IMR-90 (cell line): ENCODE results near the gene APLN. TPM values are rescaled to one million over a fixed set of nuclear protein-coding genes. Genes with fewer than 3 reads are reported as not detected.

Experiments used
- ATAC-seq: fragments of 200-7000 bp; cut with Tn5 transposase; 2 replicates; pipeline ENCODE4 v1.9.1; 2020; ENCODE audit warnings: low read depth, mild to moderate bottlenecking, moderate library complexity
- BruUV-seq: library from RNA; stranded (reverse); fragments of 400-500 nt; replicated peaks from 2 replicates; lab custom pipeline; 2021; lab: Mats Ljungman, UMichigan
- CTCF ChIA-PET: fragments of 300-600 bp; formaldehyde crosslinking; extraction: SDS; loops from one replicate; lab custom pipeline; 2021; ENCODE audit warnings: antibody characterized with exemption; lab: Yijun Ruan, JAX
- POLR2A ChIA-PET: fragments of 300-600 bp; sonication (Branson Sonifier 250); formaldehyde crosslinking; loops from one replicate; lab custom pipeline; 2022; ENCODE audit warnings: antibody characterized with exemption; ENCODE audit not compliant: unreplicated experiment; lab: Charles Lee
- DNase-seq: peaks from one replicate; pipeline ENCODE4 v3.0.0; 2013
- H2AFZ ChIP-seq: replicated peaks from 2 replicates; pipeline ENCODE3; 2013; ENCODE audit warnings: low read length, mild to moderate bottlenecking; ENCODE audit not compliant: poor library complexity
- H2AK5ac ChIP-seq: 2 replicates; pipeline ENCODE4 v1.6.1; 2013; ENCODE audit warnings: low read depth, low read length, inconsistent platforms
- H2AK9ac ChIP-seq: replicated peaks from 2 replicates; pipeline ENCODE3; 2013; ENCODE audit warnings: mild to moderate bottlenecking, low read depth, low read length, moderate library complexity; ENCODE audit not compliant: poor library complexity
- H2BK120ac ChIP-seq: 2 replicates; pipeline ENCODE4 v1.6.1; 2013; ENCODE audit warnings: low read depth, low read length, inconsistent platforms
- H2BK15ac ChIP-seq: 3 replicates; pipeline ENCODE4 v1.6.1; 2013; ENCODE audit warnings: low read depth, low read length, inconsistent platforms
- H2BK20ac ChIP-seq: 2 replicates; pipeline ENCODE4 v1.6.1; 2013; ENCODE audit warnings: low read depth, mild to moderate bottlenecking, inconsistent platforms, low read length, moderate library complexity
- H2BK5ac ChIP-seq: 2 replicates; pipeline ENCODE4 v1.6.1; 2013; ENCODE audit warnings: mild to moderate bottlenecking, low read depth, low read length, inconsistent platforms; ENCODE audit not compliant: poor library complexity, severe bottlenecking
- H3K14ac ChIP-seq: replicated peaks from 2 replicates; pipeline ENCODE4 v1.6.1; 2013; ENCODE audit warnings: low read depth, low read length, inconsistent platforms
- H3K18ac ChIP-seq: 2 replicates; pipeline ENCODE4 v1.6.1; 2013; ENCODE audit warnings: low read depth, low read length, control low read depth
- H3K23ac ChIP-seq: 2 replicates; pipeline ENCODE4 v1.6.1; 2013; ENCODE audit warnings: low read depth, low read length, inconsistent platforms
- H3K27ac ChIP-seq: 2 replicates; pipeline ENCODE4 v1.5.1; 2013; ENCODE audit warnings: mild to moderate bottlenecking, control low read depth, low read length; ENCODE audit not compliant: insufficient read depth
- H3K27me3 ChIP-seq: 2 replicates; pipeline ENCODE4 v1.6.1; 2013; ENCODE audit warnings: low read length; ENCODE audit not compliant: control insufficient read depth, insufficient read depth
- H3K36me3 ChIP-seq: 2 replicates; pipeline ENCODE4 v1.6.1; 2013; ENCODE audit warnings: low read length, mixed read lengths; ENCODE audit not compliant: control insufficient read depth, insufficient read depth
- H3K4ac ChIP-seq: 2 replicates; pipeline ENCODE4 v1.6.1; 2013; ENCODE audit warnings: low read depth, low read length, inconsistent platforms
- H3K4me1 ChIP-seq: 2 replicates; pipeline ENCODE4 v1.6.1; 2013; ENCODE audit warnings: low read length, mixed read lengths; ENCODE audit not compliant: control insufficient read depth, insufficient read depth
- H3K4me2 ChIP-seq: 2 replicates; pipeline ENCODE4 v1.6.1; 2013; ENCODE audit warnings: low read depth, mild to moderate bottlenecking, control low read depth, low read length, moderate library complexity
- H3K4me3 ChIP-seq: 2 replicates; pipeline ENCODE4 v1.5.1; 2013; ENCODE audit warnings: low read depth, mild to moderate bottlenecking, control low read depth, low read length, moderate library complexity; ENCODE audit not compliant: insufficient read depth
- H3K56ac ChIP-seq: 2 replicates; pipeline ENCODE4 v1.6.1; 2013; ENCODE audit warnings: low read length, inconsistent platforms; ENCODE audit not compliant: insufficient read depth; ENCODE audit errors: extremely low read depth
- H3K79me1 ChIP-seq, 2 experiments: 2 replicates each; pipeline ENCODE4 v1.6.1; 2013; ENCODE audit warnings: low read length in 2 of 2, inconsistent platforms in 1 of 2, low read depth in 1 of 2
- H3K9ac ChIP-seq: 2 replicates; pipeline ENCODE4 v1.6.1; 2013; ENCODE audit warnings: low read depth, low read length, control low read depth
- H3K9me1 ChIP-seq: 2 replicates; pipeline ENCODE4 v1.6.1; 2013; ENCODE audit warnings: low read length, inconsistent platforms; ENCODE audit not compliant: insufficient read depth
- H3K9me3 ChIP-seq: 2 replicates; pipeline ENCODE4 v1.6.1; 2013; ENCODE audit warnings: low read length; ENCODE audit not compliant: control insufficient read depth, insufficient read depth
- H4K20me1 ChIP-seq: 2 replicates; pipeline ENCODE4 v1.6.1; 2013; ENCODE audit warnings: low read length, inconsistent platforms; ENCODE audit not compliant: insufficient read depth
- H4K5ac ChIP-seq: 2 replicates; pipeline ENCODE4 v1.6.1; 2013; ENCODE audit warnings: mild to moderate bottlenecking, low read depth, low read length, control low read depth
- H4K8ac ChIP-seq, 2 experiments: 2 replicates each; pipeline ENCODE4 v1.6.1; 2013; ENCODE audit warnings: low read depth in 2 of 2, low read length in 2 of 2, control low read depth in 1 of 2, inconsistent platforms in 1 of 2
- H4K91ac ChIP-seq: 2 replicates; pipeline ENCODE4 v1.6.1; 2013; ENCODE audit warnings: low read depth, low read length, inconsistent platforms; ENCODE audit not compliant: insufficient read depth
- CEBPB ChIP-seq: IDR thresholded peaks from 2 replicates; pipeline ENCODE4 v1.6.1; 2012; ENCODE audit warnings: low read depth, low read length, improper control_type of control experiment
- MXI1 ChIP-seq: IDR thresholded peaks from 2 replicates; pipeline ENCODE4 v1.6.1; 2012; ENCODE audit warnings: low read depth, mild to moderate bottlenecking, low read length, moderate library complexity, borderline replicate concordance
- POLR2A ChIP-seq: IDR thresholded peaks from 2 replicates; pipeline ENCODE4 v1.6.1; 2012; ENCODE audit warnings: mild to moderate bottlenecking, low read depth, low read length
- RAD21 ChIP-seq: IDR thresholded peaks from 2 replicates; pipeline ENCODE4 v1.6.1; 2012; ENCODE audit warnings: low read length, improper control_type of control experiment
- WGBS, 2 experiments: methylation state at CpG; one replicate each; pipeline versions ENCODE4 v1.1.5 to v1.1.7; 2013; ENCODE audit warnings: missing lambda C conversion rate in 2 of 2; ENCODE audit not compliant: insufficient read length in 1 of 2; ENCODE audit errors: extremely low coverage in 2 of 2; 5-methylcytosine and 5-hydroxymethylcytosine counted together
- dilution Hi-C: fragments of 300-500 bp; cut with HindIII; formaldehyde crosslinking; loops from one replicate; pipeline ENCODE4 v1.14.3; 2018; ENCODE audit warnings: low sequenced_read_pairs; ENCODE audit not compliant: unreplicated experiment
- in situ Hi-C: fragments of 300-500 bp; cut with MboI; formaldehyde crosslinking; loops from 3 replicates; pipeline ENCODE4 v1.14.3; 2019; ENCODE audit warnings: low sequenced_read_pairs, inconsistent platforms, mixed read lengths
- intact Hi-C: fragments of 100-400 bp; cut with micrococcal nuclease; formaldehyde crosslinking; loops from 2 replicates; pipeline ENCODE4 v1.10.0; 2022
- polyA plus RNA-seq, 3 experiments: library from polyadenylated mRNA; depleted of rRNA; stranded (reverse); fragments of >200 nt; gene quantifications; 2 replicates each; pipeline ENCODE4 v1.2.3, GENCODE V29; 2012; ENCODE audit warnings: low replicate concordance in 1 of 3
- total RNA-seq: library from RNA; depleted of rRNA; stranded (reverse); fragments of >200 nt; gene quantifications from 2 replicates; pipeline ENCODE4 v1.2.3, GENCODE V29; 2012

The APLN gene
- total and polyA plus RNA-seq, 2 of the 4 experiments (the other 2 are of a cell fraction) = 0.18 to 0.72 TPM

GRCh38 chrX:129700536-129700935 lies 45.8 kb upstream of the APLN start:
- in situ Hi-C loops = no loop called here
- Histone ChIP-seq H3K23ac (no peak overlapping the region), H2BK20ac (no peak overlapping the region), H2BK15ac (no peak overlapping the region), H3K14ac (no peak overlapping the region), H4K8ac (no peak overlapping the region), H3K4me3 (no peak overlapping the region), H3K79me1 (no peaks in the 10 kb centered on the region), H3K9me1 (peaks cover 4% of the 10 kb centered on the region; the same call in 1 of the 2 replicates), H3K56ac (no peak overlapping the region), H3K36me3 (no peaks in the 10 kb centered on the region), H3K27ac (no peak overlapping the region), H3K4ac (no peak overlapping the region), H2BK5ac (no peak overlapping the region), H3K4me1 (no peaks in the 10 kb centered on the region), H4K20me1 (no peaks in the 10 kb centered on the region), H3K4me2 (no peak overlapping the region), H2BK120ac (no peak overlapping the region), H3K18ac (no peak overlapping the region), H3K9me3 (no peaks in the 10 kb centered on the region; the same call in 1 of the 2 replicates), H2AK9ac (no peak overlapping the region), H3K27me3 (peaks cover 34% of the 10 kb centered on the region; the same call in 1 of the 2 replicates), H4K5ac (no peak overlapping the region), H2AK5ac (no peak overlapping the region), H4K91ac (no peak overlapping the region), H3K9ac (no peak overlapping the region), H2AFZ (no peak overlapping the region)
- TF ChIP-seq MXI1 = no peak
- TF ChIP-seq POLR2A = no peak
- TF ChIP-seq RAD21 = no peak
- TF ChIP-seq CEBPB = no peak
- no CpG with 5 or more reads among the region's 4 CpGs for WGBS, 2 experiments
- dilution Hi-C loops = no loop called here
- intact Hi-C loops = no loop called here
- no TSS peak for BruUV-seq
- CTCF ChIA-PET = no interaction called here
- POLR2A ChIA-PET = no interaction called here
- ATAC-seq (no peak), DNase-seq (no peak)
